Heart left ventricle (tissue), 13 donors: ENCODE results near the gene ZNG1B.
"Not testable (repeated sequence)": the region's sequence is repeated elsewhere in the genome, so short reads cannot be mapped to it uniquely, and the experiment has no call there.

Experiments
- POLR2A ChIP-seq, 2 donors: fragments of 450-650 bp; IDR thresholded peaks; one replicate each; pipeline ENCODE4 v1.6.1; 2017; ENCODE audit warnings: antibody characterized with exemption in 2 of 2, mild to moderate bottlenecking in 2 of 2, moderate library complexity in 2 of 2
- TF ChIP-seq, protein P1 (sequence below), 12 donors: fragments of 200-600 bp; sonication (generic) in 4 of 12; IDR thresholded peaks; one replicate each; pipeline versions ENCODE4 v1.5.0 to v1.8.0; 2018 to 2022; ENCODE audit warnings: antibody characterized with exemption in 12 of 12, mild to moderate bottlenecking in 5 of 12
- donor health status: ischemic (EF 13 %, LVEDD 7.1; RV severe dilation, severe dysfunction).
- donor health status: DM: no; HTN: yes; CAD: no.
- donor health status: DM: no; HTN: no; CAD: no.
- donor health status: ischemic (EF 25% LVEDD 6.9; RV normal size, moderate dysfunction).
- donor health status: ischemic (EF 25% LVEDD 5.7; RV mildly dilated, moderate dysfunction).
- donor health status: ischemic (EF 35%, LVEDD 5.7; RV mildly dilated, moderate dysfunction).
- donor health status: nonischemic (EF 11% LVEDD 7.7; RV severe dilation, severe dysfunction).
- donor health status: DM: yes; HTN: yes; CAD: no.
- donor health status: PGD.
- donor health status: ischemic (EF 29% LVEDD 5.4; RV normal size, mild dysfunction).
- donor health status: nonischemic (EF 23%, LVEDD 6.1; RV moderate dilation, normal function).

DNA sequence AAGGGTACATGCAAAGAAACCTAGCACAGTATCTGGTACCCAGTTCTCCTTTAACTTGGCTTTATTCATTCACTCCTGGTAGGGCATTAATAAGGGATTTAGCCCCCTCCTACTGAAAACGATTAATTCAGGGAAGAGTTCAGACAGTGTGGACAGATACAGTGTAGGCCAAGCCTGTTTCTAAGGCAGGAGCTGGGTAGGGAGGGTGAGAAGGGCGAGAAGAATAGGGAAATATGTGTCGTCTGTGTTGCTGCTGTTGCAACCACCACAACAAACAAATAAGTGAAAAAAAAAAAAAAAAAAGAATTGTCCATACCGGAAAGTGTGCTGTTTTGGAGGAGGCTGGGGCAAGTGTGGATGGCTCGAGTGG is 103.3 kb downstream of the ZNG1B start:
- TF ChIP-seq POLR2A (IDR thresholded peaks at IDR 0.05), result not testable (repeated sequence)
- TF ChIP-seq, protein P1, sequence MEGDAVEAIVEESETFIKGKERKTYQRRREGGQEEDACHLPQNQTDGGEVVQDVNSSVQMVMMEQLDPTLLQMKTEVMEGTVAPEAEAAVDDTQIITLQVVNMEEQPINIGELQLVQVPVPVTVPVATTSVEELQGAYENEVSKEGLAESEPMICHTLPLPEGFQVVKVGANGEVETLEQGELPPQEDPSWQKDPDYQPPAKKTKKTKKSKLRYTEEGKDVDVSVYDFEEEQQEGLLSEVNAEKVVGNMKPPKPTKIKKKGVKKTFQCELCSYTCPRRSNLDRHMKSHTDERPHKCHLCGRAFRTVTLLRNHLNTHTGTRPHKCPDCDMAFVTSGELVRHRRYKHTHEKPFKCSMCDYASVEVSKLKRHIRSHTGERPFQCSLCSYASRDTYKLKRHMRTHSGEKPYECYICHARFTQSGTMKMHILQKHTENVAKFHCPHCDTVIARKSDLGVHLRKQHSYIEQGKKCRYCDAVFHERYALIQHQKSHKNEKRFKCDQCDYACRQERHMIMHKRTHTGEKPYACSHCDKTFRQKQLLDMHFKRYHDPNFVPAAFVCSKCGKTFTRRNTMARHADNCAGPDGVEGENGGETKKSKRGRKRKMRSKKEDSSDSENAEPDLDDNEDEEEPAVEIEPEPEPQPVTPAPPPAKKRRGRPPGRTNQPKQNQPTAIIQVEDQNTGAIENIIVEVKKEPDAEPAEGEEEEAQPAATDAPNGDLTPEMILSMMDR (IDR thresholded peaks at IDR 0.05), result not testable (repeated sequence)
